Measurements from ENCODE around the gene OR56A3.

- TF ChIP-seq CTCF (IDR thresholded peaks at IDR 0.05), result no peak
- TF ChIP-seq POLR2A (IDR thresholded peaks at IDR 0.05), result no peak
Observed at GRCh38 chr11:5966958-5967357, 24.9 kb downstream of the OR56A3 start.
